ENCODE measurements around the gene GPR183. TPM values are rescaled to one million over a fixed set of nuclear protein-coding genes. Genes with fewer than 3 reads are reported as not detected.

The GPR183 gene
- total and polyA plus RNA-seq, 4 donors, result 2.0 to 27.0 (median 4.1) TPM

- Histone ChIP-seq H3K4me1 (ENCODE audit: control insufficient read depth, insufficient read depth, low read length) (peaks cover 5% of the 10 kb centered on the region), H3K27ac (ENCODE audit: low read depth, low read length) (no peak overlapping the region), H3K4me3 (ENCODE audit: low read depth, low read length) (no peak overlapping the region), H3K36me3 (ENCODE audit: control insufficient read depth, insufficient read depth, low read length) (peaks cover 6% of the 10 kb centered on the region), H3K27me3 (ENCODE audit: control insufficient read depth, insufficient read depth, low read length) (no peaks in the 10 kb centered on the region), H3K9me3 (ENCODE audit: control insufficient read depth, insufficient read depth, low read length) (no peaks in the 10 kb centered on the region)
- DNase-seq (ENCODE audit: low read depth in 4 of 6, low spot score in 6 of 6), result no peak
- WGBS (ENCODE audit: insufficient coverage), result 80% methylated on average over 5 of the region's 6 CpGs
Measured at GRCh38 chr13:99307648-99308339, 595 bp upstream of the GPR183 start.

GRCh38 chr13:99305566-99305965 lies 1.6 kb downstream of the GPR183 start:
- WGBS (ENCODE audit: insufficient coverage), result 90% methylated on average over 2 of the region's 8 CpGs
- Histone ChIP-seq H3K27me3 (ENCODE audit: control insufficient read depth, insufficient read depth, low read length) (no peaks in the 10 kb centered on the region), H3K27ac (ENCODE audit: low read depth, low read length) (no peak overlapping the region), H3K9me3 (ENCODE audit: control insufficient read depth, insufficient read depth, low read length) (no peaks in the 10 kb centered on the region), H3K36me3 (ENCODE audit: control insufficient read depth, insufficient read depth, low read length) (peaks cover 6% of the 10 kb centered on the region), H3K4me1 (ENCODE audit: control insufficient read depth, insufficient read depth, low read length) (no peaks in the 10 kb centered on the region), H3K4me3 (ENCODE audit: low read depth, low read length) (no peak overlapping the region)
- DNase-seq (ENCODE audit: low read depth in 4 of 6, low spot score in 6 of 6), result no peak

DNA sequence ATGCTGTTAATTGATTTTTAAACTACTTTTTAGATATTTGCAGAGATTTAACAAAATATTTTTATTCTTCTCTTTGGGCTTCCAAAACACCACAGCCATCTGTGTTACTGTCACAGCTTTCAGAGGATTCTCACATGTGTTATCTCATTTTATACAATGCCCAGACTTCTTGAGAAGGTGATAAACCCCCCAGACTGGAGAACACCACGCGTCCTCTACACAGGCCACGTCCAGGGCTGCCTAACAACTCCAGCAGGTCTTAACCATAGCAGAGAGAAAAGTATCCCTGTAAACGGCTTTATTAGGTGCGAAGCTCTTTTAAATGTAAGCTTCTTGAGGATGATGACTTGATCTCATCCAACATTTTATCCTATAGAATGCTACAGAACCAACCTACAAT lies 2.0 kb downstream of the GPR183 start:
- H3K27ac ChIP-seq (ENCODE audit: low read depth, low read length), result no peak overlapping the region
- H3K4me3 ChIP-seq (ENCODE audit: low read depth, low read length), result no peak overlapping the region
- no peak for DNase-seq (ENCODE audit: low read depth in 4 of 6, low spot score in 6 of 6)
- H3K36me3 ChIP-seq (ENCODE audit: control insufficient read depth, insufficient read depth, low read length), result peaks cover 6% of the 10 kb centered on the region
- no CpG with 5 or more reads among the region's 5 CpGs for WGBS (ENCODE audit: insufficient coverage)
- no peaks in the 10 kb centered on the region for H3K27me3 ChIP-seq (ENCODE audit: control insufficient read depth, insufficient read depth, low read length)
- no peaks in the 10 kb centered on the region for H3K4me1 ChIP-seq (ENCODE audit: control insufficient read depth, insufficient read depth, low read length)
- H3K9me3 ChIP-seq (ENCODE audit: control insufficient read depth, insufficient read depth, low read length), result no peaks in the 10 kb centered on the region

GRCh38 chr13:99304541-99304940 lies 2.7 kb downstream of the GPR183 start:
- whole genome bisulfite sequencing (ENCODE audit: insufficient coverage), result no CpG with 5 or more reads among the region's 4 CpGs
- Histone ChIP-seq H3K27ac (ENCODE audit: low read depth, low read length) (no peak overlapping the region), H3K4me3 (ENCODE audit: low read depth, low read length) (no peak overlapping the region)

GRCh38 chr13:99303863-99304521 lies 3.2 kb downstream of the GPR183 start:
- H3K4me1 ChIP-seq (ENCODE audit: control insufficient read depth, insufficient read depth, low read length), result no peaks in the 10 kb centered on the region
- no peak overlapping the region for H3K4me3 ChIP-seq (ENCODE audit: low read depth, low read length)
- no peaks in the 10 kb centered on the region for H3K9me3 ChIP-seq (ENCODE audit: control insufficient read depth, insufficient read depth, low read length)
- WGBS (ENCODE audit: insufficient coverage), result 91% methylated on average over 13 of the region's 14 CpGs
- peaks cover 5% of the 10 kb centered on the region for H3K36me3 ChIP-seq (ENCODE audit: control insufficient read depth, insufficient read depth, low read length)
- no peak for DNase-seq (ENCODE audit: low read depth in 4 of 6, low spot score in 6 of 6)
- H3K27ac ChIP-seq (ENCODE audit: low read depth, low read length), result no peak overlapping the region
- H3K27me3 ChIP-seq (ENCODE audit: control insufficient read depth, insufficient read depth, low read length), result no peaks in the 10 kb centered on the region

More at GRCh38 chr13:99304541-99304940, 2.7 kb downstream of the GPR183 start:
- no peak for DNase-seq (ENCODE audit: low read depth in 4 of 6, low spot score in 6 of 6)
- H3K9me3 ChIP-seq (ENCODE audit: control insufficient read depth, insufficient read depth, low read length), result no peaks in the 10 kb centered on the region
- H3K4me1 ChIP-seq (ENCODE audit: control insufficient read depth, insufficient read depth, low read length), result no peaks in the 10 kb centered on the region
- no peaks in the 10 kb centered on the region for H3K27me3 ChIP-seq (ENCODE audit: control insufficient read depth, insufficient read depth, low read length)
- H3K36me3 ChIP-seq (ENCODE audit: control insufficient read depth, insufficient read depth, low read length), result peaks cover 6% of the 10 kb centered on the region

DNA sequence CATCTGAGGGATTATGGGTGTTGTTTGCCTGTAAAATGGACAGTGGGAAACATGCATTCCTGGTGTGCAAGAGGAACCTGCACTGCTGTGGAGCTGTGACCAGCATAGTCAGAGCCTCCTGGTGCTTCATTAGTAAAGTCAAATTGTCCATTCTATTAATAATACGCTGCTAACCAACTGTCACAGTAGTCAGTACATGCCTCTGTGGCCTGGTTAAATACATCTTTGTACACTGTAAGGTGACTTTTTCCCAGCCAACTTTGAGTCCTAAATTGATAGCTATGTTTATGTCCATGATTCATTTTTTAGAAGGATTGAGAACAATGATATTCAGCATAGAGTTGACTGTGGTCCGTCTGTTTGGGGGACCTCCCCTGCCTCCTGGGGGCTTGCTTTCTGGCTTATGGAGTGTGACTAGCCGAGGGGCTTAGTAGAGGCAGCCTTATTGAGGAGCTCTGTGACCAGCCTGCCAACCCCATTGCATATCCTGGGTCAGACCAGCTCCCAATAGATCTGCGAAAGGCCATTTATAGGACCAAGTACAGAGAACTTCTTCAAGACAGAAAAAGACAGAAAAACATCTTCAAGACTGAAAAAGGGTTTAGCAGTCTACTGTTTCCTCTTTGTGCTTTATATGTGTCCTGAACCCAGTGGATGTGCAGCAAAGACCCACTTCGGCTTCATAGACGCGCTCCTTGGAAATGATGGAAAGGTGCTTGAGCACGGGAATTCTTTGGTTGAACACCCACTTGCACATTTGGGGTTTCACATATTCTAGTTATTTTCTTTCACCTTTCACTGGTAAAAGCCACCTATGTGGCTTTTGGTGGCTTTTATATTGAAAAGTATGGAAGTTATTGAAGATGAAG lies 4.3 kb downstream of the GPR183 start:
- WGBS (ENCODE audit: insufficient coverage), result 75% methylated on average over 1 of the region's 8 CpGs
- peaks cover 3% of the 10 kb centered on the region for H3K36me3 ChIP-seq (ENCODE audit: control insufficient read depth, insufficient read depth, low read length)
- no peaks in the 10 kb centered on the region for H3K27me3 ChIP-seq (ENCODE audit: control insufficient read depth, insufficient read depth, low read length)
- DNase-seq (ENCODE audit: low read depth in 4 of 6, low spot score in 6 of 6), result no peak
- H3K9me3 ChIP-seq (ENCODE audit: control insufficient read depth, insufficient read depth, low read length), result no peaks in the 10 kb centered on the region
- H3K4me3 ChIP-seq (ENCODE audit: low read depth, low read length), result no peak overlapping the region
- H3K4me1 ChIP-seq (ENCODE audit: control insufficient read depth, insufficient read depth, low read length), result no peaks in the 10 kb centered on the region
- no peak overlapping the region for H3K27ac ChIP-seq (ENCODE audit: low read depth, low read length)

DNA sequence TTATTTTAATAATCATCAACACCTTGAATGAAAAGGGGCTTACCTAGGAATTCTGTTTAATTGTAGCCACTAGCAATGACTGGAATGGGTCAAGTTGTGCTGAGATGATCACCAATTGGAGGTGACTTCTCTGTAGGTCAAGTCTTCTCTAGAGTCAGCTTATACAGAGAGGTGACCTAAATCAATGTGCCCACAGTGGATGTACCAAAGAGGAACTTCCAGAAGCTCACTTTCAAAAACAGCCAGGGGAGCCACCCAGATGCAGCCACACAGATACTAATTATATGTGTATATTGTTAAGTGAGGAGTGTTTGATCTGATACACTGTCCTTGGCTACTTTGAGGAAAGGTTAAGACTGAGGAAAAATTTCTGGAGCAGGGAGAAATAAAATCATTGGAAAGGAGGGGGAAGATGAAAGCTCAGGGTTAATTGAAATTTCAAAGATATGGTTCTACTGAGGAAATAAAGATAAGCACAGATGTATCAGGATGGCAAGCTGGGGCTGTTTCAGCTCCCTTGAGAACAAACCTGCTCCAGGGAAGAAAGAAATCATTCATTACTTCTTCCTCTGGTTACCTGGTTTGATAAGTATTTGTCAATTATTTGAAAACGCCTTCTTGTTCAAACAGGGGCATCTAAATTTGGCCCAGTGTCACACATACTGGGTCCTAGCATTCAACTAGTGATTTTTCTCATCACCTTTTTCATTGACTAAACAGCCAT lies 5.1 kb downstream of the GPR183 start:
- Histone ChIP-seq H3K36me3 (ENCODE audit: control insufficient read depth, insufficient read depth, low read length) (peaks cover 3% of the 10 kb centered on the region), H3K27me3 (ENCODE audit: control insufficient read depth, insufficient read depth, low read length) (no peaks in the 10 kb centered on the region), H3K4me1 (ENCODE audit: control insufficient read depth, insufficient read depth, low read length) (no peaks in the 10 kb centered on the region), H3K4me3 (ENCODE audit: low read depth, low read length) (no peak overlapping the region), H3K27ac (ENCODE audit: low read depth, low read length) (no peak overlapping the region), H3K9me3 (ENCODE audit: control insufficient read depth, insufficient read depth, low read length) (no peaks in the 10 kb centered on the region)
- no peak for DNase-seq (ENCODE audit: low read depth in 4 of 6, low spot score in 6 of 6)
- no CpG with 5 or more reads among the region's 1 CpG for WGBS (ENCODE audit: insufficient coverage)

DNA sequence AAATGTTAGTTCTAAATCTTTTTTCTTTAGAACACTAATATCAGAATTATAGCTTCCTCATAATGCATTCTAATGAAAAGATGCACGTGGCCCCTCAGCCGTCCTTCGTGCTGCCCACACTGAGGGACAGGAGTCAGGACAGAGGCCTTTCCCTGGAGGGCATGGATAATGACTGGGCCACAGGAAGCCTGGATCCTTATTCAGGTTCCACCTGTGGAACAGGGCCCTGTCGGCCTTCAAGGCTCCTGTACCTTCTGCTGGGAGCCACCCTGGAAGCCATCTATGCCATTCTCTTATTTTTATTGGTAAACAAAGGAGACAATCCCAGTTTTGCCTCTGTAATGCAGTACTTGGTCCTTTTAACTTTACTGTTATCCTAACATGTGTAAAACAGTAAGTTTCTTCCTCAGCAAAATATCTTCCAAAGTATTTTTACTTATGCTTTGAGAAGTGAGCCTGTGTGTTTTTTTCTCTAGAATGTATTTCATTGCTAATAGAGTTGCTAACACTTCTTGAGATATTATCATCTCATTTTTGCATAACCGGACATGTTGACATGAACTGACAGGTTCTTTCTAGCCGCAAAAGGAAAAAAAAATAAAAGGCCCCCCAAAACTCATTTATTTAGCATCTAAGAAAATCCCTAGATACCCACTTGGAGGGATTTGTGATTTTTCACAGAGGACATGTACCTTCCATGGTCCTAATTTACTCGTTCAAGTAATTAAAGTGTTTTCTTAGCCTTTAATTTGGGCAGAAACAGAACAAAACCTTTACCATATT lies 6.0 kb downstream of the GPR183 start:
- no peaks in the 10 kb centered on the region for H3K4me1 ChIP-seq (ENCODE audit: control insufficient read depth, insufficient read depth, low read length)
- no peak overlapping the region for H3K4me3 ChIP-seq (ENCODE audit: low read depth, low read length)
- H3K9me3 ChIP-seq (ENCODE audit: control insufficient read depth, insufficient read depth, low read length), result no peaks in the 10 kb centered on the region
- H3K27ac ChIP-seq (ENCODE audit: low read depth, low read length), result no peak overlapping the region
- WGBS (ENCODE audit: insufficient coverage), result 86% methylated on average over 3 of the region's 7 CpGs
- no peaks in the 10 kb centered on the region for H3K27me3 ChIP-seq (ENCODE audit: control insufficient read depth, insufficient read depth, low read length)
- peaks cover 3% of the 10 kb centered on the region for H3K36me3 ChIP-seq (ENCODE audit: control insufficient read depth, insufficient read depth, low read length)
- no peak for DNase-seq (ENCODE audit: low read depth in 4 of 6, low spot score in 6 of 6)

- Histone ChIP-seq H3K36me3 (ENCODE audit: control insufficient read depth, insufficient read depth, low read length) (peaks cover 3% of the 10 kb centered on the region), H3K27me3 (ENCODE audit: control insufficient read depth, insufficient read depth, low read length) (no peaks in the 10 kb centered on the region), H3K4me3 (ENCODE audit: low read depth, low read length) (no peak overlapping the region), H3K4me1 (ENCODE audit: control insufficient read depth, insufficient read depth, low read length) (no peaks in the 10 kb centered on the region), H3K9me3 (ENCODE audit: control insufficient read depth, insufficient read depth, low read length) (no peaks in the 10 kb centered on the region), H3K27ac (ENCODE audit: low read depth, low read length) (no peak overlapping the region)
- WGBS (ENCODE audit: insufficient coverage), result 93% methylated on average over 4 of the region's 4 CpGs
- DNase-seq (ENCODE audit: low read depth in 4 of 6, low spot score in 6 of 6), result no peak
Measured at GRCh38 chr13:99299920-99300341, 7.3 kb downstream of the GPR183 start.
